Measurements from ENCODE around the gene IQCN. TPM values are rescaled to one million over a fixed set of nuclear protein-coding genes. Genes with fewer than 3 reads are reported as not detected.

IQCN gene
- total and polyA plus RNA-seq, 2 donors (not counting 1 experiment from before 2014, with no cell fraction given): 52.0 to 63.6 TPM

- Histone ChIP-seq H2AFZ (ENCODE audit: insufficient read depth, low read depth, low read length, poor library complexity, severe bottlenecking) (peak overlapping the region; percentile 57), H3K27me3 (replicated peaks in 1 of 4; ENCODE audit: control extremely low read depth in 1 of 4, control insufficient read depth in 3 of 4, insufficient read depth in 4 of 4, low read length in 3 of 4) (no peaks in the 10 kb centered on the region), H3K4me2 (replicated peaks; ENCODE audit: low read depth, low read length, poor library complexity, severe bottlenecking) (peak overlapping the region; percentile 96), H3K79me2 (ENCODE audit: control insufficient read depth, insufficient read depth, low read length) (peaks cover 7% of the 10 kb centered on the region), H3K27ac (ENCODE audit: low read length in 2 of 2) (peak overlapping the region; percentile 98 to 99), H3K4me3 (ENCODE audit: control extremely low read depth in 1 of 5, extremely low read depth in 1 of 5, insufficient read depth in 1 of 5, low read depth in 2 of 5, low read length in 4 of 5) (peak overlapping the region in 4 of 5 experiments; percentile 51 to 60 (median 54)), H3K36me3 (replicated peaks in 1 of 2; ENCODE audit: control extremely low read depth in 1 of 2, control insufficient read depth in 1 of 2, extremely low read depth in 1 of 2, insufficient read depth in 2 of 2, low read length in 1 of 2) (peaks cover 0 to 14% of the 10 kb centered on the region in 2 experiments), H3K9ac (ENCODE audit: low read length) (peak overlapping the region; percentile 73), H3K4me1 (ENCODE audit: control insufficient read depth in 2 of 2, insufficient read depth in 2 of 2, low read length in 2 of 2) (peaks cover 44 to 68% of the 10 kb centered on the region in 2 donors), H3K9me3 (ENCODE audit: control extremely low read depth in 1 of 3, control insufficient read depth in 2 of 3, insufficient read depth in 1 of 3, low read length in 2 of 3) (no peaks in the 10 kb centered on the region), H4K20me1 (ENCODE audit: control insufficient read depth, insufficient read depth, low read length, poor library complexity, severe bottlenecking) (no peaks in the 10 kb centered on the region)
- 1% methylated on average over 25 of the region's 29 CpGs for WGBS (ENCODE audit: insufficient coverage)
- Mint-ChIP-seq H3K4me1 (peaks cover 44% of the 10 kb centered on the region), H3K27me3 (no peaks in the 10 kb centered on the region), H3K4me3 (peak overlapping the region; percentile 95), H3K9me3 (ENCODE audit: insufficient read depth) (no peaks in the 10 kb centered on the region), H3K27ac (peak overlapping the region; percentile 100)
- TF ChIP-seq EZH2 (IDR thresholded peaks at IDR 0.05; ENCODE audit: borderline replicate concordance, insufficient read depth, low read depth, low read length, poor library complexity, severe bottlenecking): no peak
- TF ChIP-seq CTCF (IDR thresholded peaks at IDR 0.05): no peak
- ATAC-seq (ENCODE audit: low read depth) (peak; percentile 64), DNase-seq (peak; percentile 89)
- CTCF ChIA-PET: interaction anchor here (0.9 to 5.5 kb wide), 10 partner anchors 10 to 53 kb away, joined by 3 to 167 read pairs (median 8); partner anchors contain the start of genes JUND and LSM4
- intact Hi-C loops (cut with micrococcal nuclease): loop anchor here (1.0 kb wide), 4 partner anchors 10 to 25 kb away; partner anchors contain the start of gene LSM4
- POLR2A ChIA-PET: interaction anchor here (0.5 to 5.5 kb wide), 16 partner anchors 10 to 304 kb away, joined by 3 to 224 read pairs (median 4); partner anchors contain the start of genes JUND, LSM4 and RAB3A
Measured at GRCh38 chr19:18304458-18305310, 30.4 kb upstream of the IQCN start.
